ENCODE results near the gene CUBN.

CUBN gene

GRCh38 chr10:17053513-17053912 lies 76.1 kb downstream of the CUBN start:
- Histone ChIP-seq H3K9me3 (ENCODE audit: severe bottlenecking) (no peaks in the 10 kb centered on the region), H3K4me3 (ENCODE audit: low read depth, low read length) (no peak overlapping the region), H3K36me3 (no peaks in the 10 kb centered on the region), H3K27ac (no peak overlapping the region), H3K27me3 (ENCODE audit: insufficient read depth, low read depth, severe bottlenecking) (no peaks in the 10 kb centered on the region)
- no peak for TF ChIP-seq CTCF (IDR thresholded peaks at IDR 0.05; ENCODE audit: low read depth, low read length)
- no peak for DNase-seq

GRCh38 chr10:17053061-17053460 lies 76.5 kb downstream of the CUBN start:
- Histone ChIP-seq H3K36me3 (no peaks in the 10 kb centered on the region), H3K27me3 (ENCODE audit: insufficient read depth, low read depth, severe bottlenecking) (no peaks in the 10 kb centered on the region), H3K4me3 (ENCODE audit: low read depth, low read length) (no peak overlapping the region), H3K9me3 (ENCODE audit: severe bottlenecking) (no peaks in the 10 kb centered on the region), H3K27ac (no peak overlapping the region)
- no peak for DNase-seq
- no peak for TF ChIP-seq CTCF (IDR thresholded peaks at IDR 0.05; ENCODE audit: low read depth, low read length)

- no peak for TF ChIP-seq CTCF (IDR thresholded peaks at IDR 0.05; ENCODE audit: low read depth, low read length)
- no peak for DNase-seq
Observed at GRCh38 chr10:17051851-17052250, 77.8 kb downstream of the CUBN start.

GRCh38 chr10:17049195-17049594 lies 80.4 kb downstream of the CUBN start:
- no peak overlapping the region for H3K4me3 ChIP-seq (ENCODE audit: low read depth, low read length)
- no peak for TF ChIP-seq CTCF (IDR thresholded peaks at IDR 0.05; ENCODE audit: low read depth, low read length)

More at GRCh38 chr10:17051851-17052250, 77.8 kb downstream of the CUBN start:
- H3K27ac ChIP-seq, result no peak overlapping the region
- no peak overlapping the region for H3K4me3 ChIP-seq (ENCODE audit: low read depth, low read length)
- H3K27me3 ChIP-seq (ENCODE audit: insufficient read depth, low read depth, severe bottlenecking), result no peaks in the 10 kb centered on the region
- no peaks in the 10 kb centered on the region for H3K9me3 ChIP-seq (ENCODE audit: severe bottlenecking)
- no peaks in the 10 kb centered on the region for H3K36me3 ChIP-seq

GRCh38 chr10:17047908-17048307 lies 81.7 kb downstream of the CUBN start:
- no peaks in the 10 kb centered on the region for H3K27me3 ChIP-seq (ENCODE audit: insufficient read depth, low read depth, severe bottlenecking)
- no peak for DNase-seq
- H3K9me3 ChIP-seq (ENCODE audit: severe bottlenecking), result no peaks in the 10 kb centered on the region
- no peak overlapping the region for H3K27ac ChIP-seq
- no peak overlapping the region for H3K4me3 ChIP-seq (ENCODE audit: low read depth, low read length)
- no peaks in the 10 kb centered on the region for H3K36me3 ChIP-seq
- TF ChIP-seq CTCF (IDR thresholded peaks at IDR 0.05; ENCODE audit: low read depth, low read length), result no peak

More at GRCh38 chr10:17049195-17049594, 80.4 kb downstream of the CUBN start:
- DNase-seq, result no peak
- Histone ChIP-seq H3K27ac (no peak overlapping the region), H3K9me3 (ENCODE audit: severe bottlenecking) (no peaks in the 10 kb centered on the region), H3K36me3 (no peaks in the 10 kb centered on the region), H3K27me3 (ENCODE audit: insufficient read depth, low read depth, severe bottlenecking) (no peaks in the 10 kb centered on the region)

GRCh38 chr10:17046989-17047388 lies 82.6 kb downstream of the CUBN start:
- H3K9me3 ChIP-seq (ENCODE audit: severe bottlenecking), result no peaks in the 10 kb centered on the region
- H3K27ac ChIP-seq, result no peak overlapping the region
- no peak for TF ChIP-seq CTCF (IDR thresholded peaks at IDR 0.05; ENCODE audit: low read depth, low read length)
- no peak overlapping the region for H3K4me3 ChIP-seq (ENCODE audit: low read depth, low read length)
- H3K27me3 ChIP-seq (ENCODE audit: insufficient read depth, low read depth, severe bottlenecking), result no peaks in the 10 kb centered on the region
- no peak for DNase-seq
- no peaks in the 10 kb centered on the region for H3K36me3 ChIP-seq
